H1 (cell line): ENCODE measurements around the gene HK2. TPM values are rescaled to one million over a fixed set of nuclear protein-coding genes. Genes with fewer than 3 reads are reported as not detected.

ENCODE experiments used
- CTCF ChIA-PET: fragments of 300-600 bp; sonication (Branson Sonifier 250); formaldehyde crosslinking; loops from one replicate; lab custom pipeline; 2021; ENCODE audit not compliant: partially characterized antibody; lab: Charles Lee
- POLR2A ChIA-PET: fragments of 300-600 bp; sonication (Branson Sonifier 250); formaldehyde crosslinking; loops from one replicate; lab custom pipeline; 2021; ENCODE audit warnings: inconsistent platforms; ENCODE audit not compliant: partially characterized antibody; lab: Charles Lee
- DNase-seq, 2 experiments: peaks; one replicate each; pipeline versions ENCODE4 v3.0.0 to v3.0.0-alpha.2; 2010 to 2022; ENCODE audit warnings: low spot score in 2 of 2, low read depth in 1 of 2, mixed read lengths in 1 of 2
- FAIRE-seq: peaks from 2 replicates; lab custom pipeline; 2011; peaks lifted over from hg19 to GRCh38; lab: Jason Lieb, UNC
- H2AFZ ChIP-seq: 2 replicates; pipeline ENCODE4 v1.8.1; 2012; ENCODE audit warnings: low read length, inconsistent platforms
- H2AK5ac ChIP-seq: 2 replicates; pipeline ENCODE4 v1.6.1; 2013; ENCODE audit warnings: low read depth, low read length
- H2BK120ac ChIP-seq: replicated peaks from 2 replicates; pipeline ENCODE3; 2013; ENCODE audit warnings: low read depth, low read length, inconsistent platforms
- H2BK12ac ChIP-seq: 2 replicates; pipeline ENCODE4 v1.6.1; 2013; ENCODE audit warnings: low read depth, low read length
- H2BK15ac ChIP-seq: 2 replicates; pipeline ENCODE4 v1.6.1; 2013; ENCODE audit warnings: low read length
- H2BK20ac ChIP-seq: 2 replicates; pipeline ENCODE4 v1.6.1; 2013; ENCODE audit warnings: low read length
- H2BK5ac ChIP-seq: 2 replicates; pipeline ENCODE4 v1.6.1; 2013; ENCODE audit warnings: low read depth, low read length
- H3K14ac ChIP-seq: 2 replicates; pipeline ENCODE4 v1.6.1; 2013; ENCODE audit warnings: inconsistent platforms; ENCODE audit not compliant: insufficient read length
- H3K18ac ChIP-seq: 2 replicates; pipeline ENCODE4 v1.6.1; 2013; ENCODE audit warnings: low read length; ENCODE audit errors: extremely low read depth
- H3K23ac ChIP-seq: 2 replicates; pipeline ENCODE4 v1.6.1; 2013; ENCODE audit warnings: inconsistent platforms; ENCODE audit not compliant: insufficient read length
- H3K23me2 ChIP-seq: 2 replicates; pipeline ENCODE4 v1.6.1; 2013; ENCODE audit warnings: low read depth, low read length
- H3K27ac ChIP-seq: 2 replicates; pipeline ENCODE4 v1.6.1; 2011; ENCODE audit warnings: low read depth, low read length, inconsistent platforms
- H3K27me3 ChIP-seq, 4 experiments: replicated peaks in 1 of 4; 1 replicate in 1 of 4; 2 replicates in 3 of 4; pipeline versions ENCODE4 v1.6.1 to v1.8.1; 2011 to 2013; ENCODE audit warnings: low read length in 3 of 4, mild to moderate bottlenecking in 3 of 4, inconsistent platforms in 2 of 4, mixed read lengths in 2 of 4, moderate library complexity in 1 of 4; ENCODE audit not compliant: control insufficient read depth in 3 of 4, insufficient read depth in 3 of 4; ENCODE audit errors: extremely low read depth in 1 of 4
- H3K36me3 ChIP-seq, 4 experiments: 2 replicates each; pipeline versions ENCODE4 v1.6.1 to v1.8.1; 2011 to 2013; ENCODE audit warnings: mild to moderate bottlenecking in 4 of 4, low read length in 3 of 4, moderate library complexity in 2 of 4, control low read depth in 1 of 4, inconsistent platforms in 1 of 4; ENCODE audit not compliant: insufficient read depth in 4 of 4, control insufficient read depth in 2 of 4
- H3K4ac ChIP-seq: replicated peaks from 2 replicates; pipeline ENCODE3; 2013; ENCODE audit warnings: low read length, low read depth, mixed read lengths, inconsistent platforms; ENCODE audit not compliant: insufficient read length
- H3K4me1 ChIP-seq, 4 experiments: replicated peaks in 1 of 4; 1 replicate in 1 of 4; 2 replicates in 3 of 4; pipeline versions ENCODE4 v1.6.1 to v1.8.1; 2011 to 2013; ENCODE audit warnings: low read length in 3 of 4, inconsistent platforms in 2 of 4, mixed read lengths in 1 of 4; ENCODE audit not compliant: insufficient read depth in 4 of 4, control insufficient read depth in 3 of 4
- H3K4me2 ChIP-seq, 2 experiments: 2 replicates each; pipeline versions ENCODE4 v1.6.1 to v1.8.1; 2011 to 2013; ENCODE audit warnings: low read depth in 2 of 2, low read length in 2 of 2, control low read depth in 1 of 2, inconsistent platforms in 1 of 2, mild to moderate bottlenecking in 1 of 2; ENCODE audit not compliant: insufficient read depth in 1 of 2
- H3K4me3 ChIP-seq, 4 experiments: fragments of 200-600, 300-600 bp in 1 of 4; sonication (generic), shearing (Covaris generic), sonication (Bioruptor Twin) in 1 of 4; 2 replicates each; pipeline versions ENCODE4 v1.5.1 to v1.8.1; 2011 to 2016; ENCODE audit warnings: low read length in 4 of 4, low read depth in 3 of 4, control low read depth in 2 of 4, inconsistent platforms in 2 of 4, mild to moderate bottlenecking in 2 of 4, mixed read lengths in 1 of 4, moderate library complexity in 1 of 4; ENCODE audit not compliant: insufficient read depth in 2 of 4; ENCODE audit errors: extremely low read depth in 1 of 4
- H3K56ac ChIP-seq: replicated peaks from 2 replicates; pipeline ENCODE3; 2013; ENCODE audit warnings: low read depth, mild to moderate bottlenecking, mixed read lengths, low read length, inconsistent platforms; ENCODE audit not compliant: insufficient read length
- H3K79me1 ChIP-seq: 2 replicates; pipeline ENCODE4 v1.6.1; 2013; ENCODE audit warnings: low read depth, low read length, control low read depth
- H3K79me2 ChIP-seq, 2 experiments: 2 replicates each; pipeline versions ENCODE4 v1.6.1 to v1.8.1; 2012 to 2013; ENCODE audit warnings: low read length in 2 of 2, mild to moderate bottlenecking in 2 of 2, inconsistent platforms in 1 of 2; ENCODE audit not compliant: insufficient read depth in 2 of 2, control insufficient read depth in 1 of 2
- H3K9ac ChIP-seq, 4 experiments: replicated peaks in 1 of 4; 1 replicate in 1 of 4; 2 replicates in 3 of 4; pipeline versions ENCODE4 v1.6.1 to v1.8.1; 2011 to 2013; ENCODE audit warnings: low read depth in 3 of 4, low read length in 3 of 4, control low read depth in 2 of 4, mild to moderate bottlenecking in 2 of 4, moderate library complexity in 2 of 4, inconsistent platforms in 1 of 4; ENCODE audit errors: extremely low read depth in 1 of 4
- H3K9me3 ChIP-seq, 2 experiments: 2 replicates each; pipeline versions ENCODE4 v1.6.1 to v1.8.1; 2012 to 2013; ENCODE audit warnings: mild to moderate bottlenecking in 2 of 2, moderate library complexity in 2 of 2, control low read depth in 1 of 2, inconsistent platforms in 1 of 2, low read depth in 1 of 2, low read length in 1 of 2, mixed read lengths in 1 of 2; ENCODE audit not compliant: insufficient read depth in 2 of 2
- H4K20me1 ChIP-seq, 2 experiments: replicated peaks in 1 of 2; 2 replicates each; pipeline versions ENCODE3 to v1.8.1; 2011 to 2013; ENCODE audit warnings: inconsistent platforms in 2 of 2, low read length in 2 of 2, mild to moderate bottlenecking in 1 of 2; ENCODE audit not compliant: insufficient read depth in 2 of 2, control insufficient read depth in 1 of 2
- H4K5ac ChIP-seq: 2 replicates; pipeline ENCODE4 v1.6.1; 2013; ENCODE audit warnings: low read length, low read depth, mixed read lengths, inconsistent platforms; ENCODE audit not compliant: insufficient read length
- H4K8ac ChIP-seq: 2 replicates; pipeline ENCODE4 v1.8.0; 2013; ENCODE audit warnings: mild to moderate bottlenecking, moderate library complexity, low read length, inconsistent platforms; ENCODE audit not compliant: insufficient read depth; ENCODE audit errors: extremely low read depth
- H4K91ac ChIP-seq: replicated peaks from 2 replicates; pipeline ENCODE3; 2013; ENCODE audit warnings: low read length, mixed read lengths, inconsistent platforms; ENCODE audit not compliant: insufficient read length
- FOSL1 ChIP-seq: IDR thresholded peaks from 2 replicates; pipeline ENCODE4 v1.6.1; 2011; ENCODE audit warnings: mild to moderate bottlenecking, low read depth, low read length, moderate library complexity; ENCODE audit not compliant: insufficient read depth
- POLR2A ChIP-seq, 2 experiments: IDR thresholded peaks; 1 replicate in 1 of 2; 2 replicates in 1 of 2; pipeline ENCODE4 v1.6.1; 2011; ENCODE audit warnings: low read depth in 2 of 2, low read length in 2 of 2, mild to moderate bottlenecking in 2 of 2; ENCODE audit errors: control extremely low read depth in 1 of 2
- WGBS, 2 experiments: shearing (Covaris generic) in 1 of 2; methylation state at CpG; one replicate each; pipeline versions ENCODE4 v1.1.6 to v1.1.7; 2013 to 2015; ENCODE audit warnings: low lambda C conversion rate in 2 of 2, mixed read lengths in 2 of 2, inconsistent platforms in 1 of 2, low coverage in 1 of 2, missing lambda C conversion rate in 1 of 2; ENCODE audit not compliant: insufficient replicate concordance in 2 of 2, insufficient coverage in 1 of 2, insufficient read length in 1 of 2; ENCODE audit errors: extremely low coverage in 1 of 2, missing lambda C conversion rate in 1 of 2; 5-methylcytosine and 5-hydroxymethylcytosine counted together
- polyA plus RNA-seq, 7 experiments: library from polyadenylated mRNA; depleted of rRNA in 3 of 7; stranded (reverse) in 5 of 7; unstranded in 2 of 7; fragments of >200 nt in 5 of 7; fragments of 200-250 nt in 2 of 7; gene quantifications; 1 replicate in 5 of 7; 2 replicates in 1 of 7; 4 replicates in 1 of 7; pipeline versions ENCODE4 v1.2.1 to v1.2.3, GENCODE V29; 2011 to 2013; ENCODE audit warnings: missing spikeins in 2 of 7, mixed read lengths in 2 of 7
- total RNA-seq: library from RNA; stranded (reverse); fragmentation: NEBNext Ultra II Directional; extraction: Animal tissue kit (Norgen Biotek cat#: 25700); gene quantifications from 2 replicates; pipeline ENCODE4 v1.2.1, GENCODE V29; 2021

The HK2 gene
- total and polyA plus RNA-seq, 2 of the 8 experiments (the other 6 are each of a cell fraction or from before 2014, with no cell fraction given): 22.1 to 61.9 TPM

- Histone ChIP-seq H4K8ac (no peak overlapping the region), H4K20me1 (peaks cover 0 to 4% of the 10 kb centered on the region in 2 experiments), H3K9ac (no peak overlapping the region), H2BK120ac (no peak overlapping the region), H3K4me2 (no peak overlapping the region), H4K91ac (no peak overlapping the region), H4K5ac (no peak overlapping the region), H3K4me1 (peaks cover 0 to 4% (median 2%) of the 10 kb centered on the region in 4 experiments; a peak in 4 of 7 replicates)
- no peak for TF ChIP-seq FOSL1
- TF ChIP-seq POLR2A (IDR thresholded peaks at IDR 0.05; ENCODE audit: control extremely low read depth in 1 of 2, low read depth in 2 of 2, low read length in 2 of 2): no peak
- TF ChIP-seq, all 59 proteins: peak for 0
- Histone ChIP-seq H3K27me3 (no peaks in the 10 kb centered on the region), H3K9me3 (no peaks in the 10 kb centered on the region), H3K36me3 (no peaks in the 10 kb centered on the region), H3K27ac (no peak overlapping the region), H3K23ac (no peak overlapping the region), H3K14ac (no peak overlapping the region), H2BK5ac (no peak overlapping the region), H3K4ac (no peak overlapping the region), H3K79me1 (no peaks in the 10 kb centered on the region), H2BK12ac (no peak overlapping the region), H2BK15ac (no peak overlapping the region), H2AK5ac (no peak overlapping the region), H3K56ac (no peak overlapping the region), H3K79me2 (no peaks in the 10 kb centered on the region), H2AFZ (no peak overlapping the region), H3K23me2 (peaks cover 2% of the 10 kb centered on the region; the same call in 1 of the 2 replicates), H2BK20ac (no peak overlapping the region), H3K18ac (no peak overlapping the region), H3K4me3 (no peak overlapping the region)
- WGBS, 2 experiments: 71% methylated on average over 2 of the region's 2 CpGs; no CpG with 5 or more reads in 1 of the 2 experiments
- FAIRE-seq (no peak), DNase-seq (no peak)
- ChIA-PET CTCF (interaction anchor here (2.4 kb wide), 1 partner anchor 8 kb away, joined by 8 read pairs; no protein-coding TSS in a partner anchor), POLR2A (no interaction called here)
Measured at GRCh38 chr2:74828543-74828942, 5.4 kb upstream of the HK2 start.
